Frontal cortex (tissue), 4 donors: ENCODE data around the gene MPST. TPM values are rescaled to one million over a fixed set of nuclear protein-coding genes. Genes with fewer than 3 reads are reported as not detected.

ENCODE experiments used
- DNase-seq, 2 donors: peaks; one replicate each; pipeline ENCODE4 v3.0.0; 2012; ENCODE audit warnings: low spot score in 2 of 2
- FAIRE-seq: peaks from 2 replicates; lab custom pipeline; 2012; peaks lifted over from hg19 to GRCh38; lab: Jason Lieb, UNC
- total RNA-seq: library from RNA; depleted of rRNA; stranded (reverse); fragments of >200 nt; gene quantifications from one replicate; pipeline ENCODE4 v1.2.3, GENCODE V29; 2014
- donor health status: control.
- donor health status: control.
- donor health status: control.

Gene MPST
- total RNA-seq, 1 donor from 2014 or later, result 22.0 TPM

- DNase-seq (no peak), FAIRE-seq (no peak)
Observed at GRCh38 chr22:37039466-37039865, 19.9 kb downstream of the MPST start.

- FAIRE-seq (no peak), DNase-seq (no peak)
Observed at GRCh38 chr22:37043209-37043827, 23.8 kb downstream of the MPST start.

DNA sequence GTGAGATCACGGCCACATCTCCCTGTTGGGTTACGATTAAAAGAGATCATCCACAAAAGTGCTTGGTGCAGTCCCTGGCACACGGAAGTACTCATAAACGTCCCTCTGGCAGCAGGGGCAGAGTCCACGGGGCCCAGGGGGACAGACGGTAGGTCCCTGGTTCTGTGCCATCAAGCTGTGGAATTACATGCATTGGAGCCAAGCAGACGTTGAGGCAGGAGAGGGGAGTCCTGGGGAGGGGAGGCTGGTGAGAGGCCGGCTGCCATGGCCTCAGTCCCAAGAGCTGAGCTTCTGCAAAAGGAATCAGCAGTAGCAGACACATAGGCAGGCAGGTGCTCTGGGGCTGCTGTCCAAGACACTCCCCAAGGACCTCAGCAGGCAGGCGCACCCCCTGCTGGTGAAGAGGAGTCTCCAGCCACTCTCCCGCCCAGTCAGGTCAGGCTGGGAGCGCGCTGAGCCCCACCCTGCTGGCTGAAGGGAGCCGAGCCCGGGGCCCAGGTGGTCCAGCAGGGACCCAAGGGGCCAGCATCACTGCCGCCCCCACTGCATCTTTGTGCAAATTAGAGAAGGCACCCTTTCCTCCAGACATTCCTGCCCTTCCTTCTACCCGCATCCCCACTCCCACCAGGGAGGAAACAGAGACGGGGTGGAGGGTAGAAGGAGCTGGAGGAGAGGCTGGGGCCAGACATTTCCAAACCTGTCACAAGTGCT, 24.4 kb downstream of the MPST start:
- no peak for FAIRE-seq

GRCh38 chr22:37044634-37045625, 25.4 kb downstream of the MPST start:
- DNase-seq (no peak), FAIRE-seq (no peak)

More for the DNA sequence above, 24.4 kb downstream of the MPST start:
- DNase-seq, result no peak

DNA sequence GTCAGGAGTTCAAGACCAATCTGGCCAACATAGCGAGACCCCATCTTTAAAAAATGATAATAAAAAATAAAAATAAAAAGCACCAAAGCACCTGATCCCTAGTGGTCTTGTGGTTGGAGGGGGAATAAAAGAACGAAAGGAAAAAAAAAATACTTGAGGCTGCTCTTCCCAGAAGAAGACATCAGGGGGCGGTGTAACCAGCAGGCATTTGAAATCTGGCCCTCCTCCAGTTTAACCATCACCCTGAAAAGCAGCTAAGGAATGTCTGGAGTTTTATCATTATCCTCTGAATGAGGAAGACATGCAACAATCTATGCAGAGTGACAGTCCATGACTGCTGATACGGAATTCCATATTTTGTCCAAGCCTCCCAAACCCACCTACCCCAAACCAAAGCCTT, 26.4 kb downstream of the MPST start:
- DNase-seq (no peak), FAIRE-seq (no peak)

DNA sequence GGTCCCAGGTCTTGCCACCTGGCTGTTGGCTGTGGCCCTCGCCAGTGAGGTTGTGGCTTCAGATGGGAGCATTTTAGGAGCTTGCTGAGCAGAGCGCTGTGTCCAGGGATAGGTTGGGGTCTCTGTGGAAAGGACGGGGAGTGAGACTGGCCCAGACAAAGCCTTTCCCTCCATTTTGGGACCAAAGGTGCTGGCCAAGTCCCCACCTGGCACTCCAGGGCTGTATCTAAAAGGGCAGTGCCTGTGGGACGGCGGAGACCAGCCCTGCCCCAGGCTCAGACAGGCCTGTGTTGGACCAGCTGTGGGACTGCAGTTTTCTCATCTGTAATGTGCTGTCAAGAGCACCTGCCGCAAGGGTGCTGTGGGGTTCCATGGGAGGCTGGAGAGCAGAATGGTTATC, 27.0 kb downstream of the MPST start:
- FAIRE-seq (no peak), DNase-seq (no peak)

GRCh38 chr22:37047006-37047405, 27.5 kb downstream of the MPST start:
- FAIRE-seq (no peak), DNase-seq (no peak)

DNA sequence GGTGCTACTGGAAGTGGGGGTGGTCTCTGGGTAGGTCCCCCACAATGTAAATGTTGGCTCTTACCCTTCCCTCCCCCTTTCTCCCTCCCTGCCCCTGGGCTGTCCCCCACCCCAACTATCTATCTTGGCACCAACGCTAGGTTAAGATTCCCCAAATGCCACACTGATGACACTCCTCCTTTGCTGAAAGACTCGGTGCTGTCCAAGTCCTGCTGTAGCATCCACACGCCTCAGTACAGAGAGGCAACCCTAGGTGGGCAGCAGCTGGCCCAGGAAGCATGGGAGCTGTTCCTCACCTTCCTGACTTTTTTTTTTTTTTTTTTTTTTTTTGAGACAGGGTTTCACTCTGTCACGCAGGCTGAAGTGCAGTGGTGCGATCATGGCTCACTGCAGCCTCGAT, 28.6 kb downstream of the MPST start:
- FAIRE-seq (no peak), DNase-seq (no peak)

- FAIRE-seq, result no peak
- no peak for DNase-seq
Observed at GRCh38 chr22:37049224-37049623, 29.7 kb downstream of the MPST start.

DNA sequence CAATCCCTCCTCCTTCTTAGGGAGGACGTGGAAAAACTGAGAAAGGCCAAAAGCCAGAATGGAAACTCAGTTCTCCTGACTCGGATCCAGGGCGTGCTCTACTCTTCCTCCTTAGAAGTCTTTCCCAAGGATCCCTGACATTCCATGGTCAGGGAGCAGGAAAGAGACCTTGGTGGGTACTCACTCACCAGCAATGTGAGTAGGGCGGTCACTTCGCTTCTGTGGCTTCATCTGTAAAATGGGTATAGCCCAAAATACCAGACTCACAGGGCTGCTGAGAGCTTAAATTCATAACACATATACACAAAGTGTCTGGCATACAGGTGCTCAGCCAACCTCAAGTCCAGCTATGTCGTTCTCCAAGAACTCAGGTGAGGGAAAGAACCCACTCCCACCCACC, 31.4 kb downstream of the MPST start:
- FAIRE-seq, result no peak
- no peak for DNase-seq

GRCh38 chr22:37051391-37052385, 32.1 kb downstream of the MPST start, which contains the start of gene KCTD17:
KCTD17 (plus strand) TSS chr22:37051742; CDS start chr22:37051761, 19 bp downstream.
- DNase-seq (peak; percentile 94 to 97), FAIRE-seq (no peak)

DNA sequence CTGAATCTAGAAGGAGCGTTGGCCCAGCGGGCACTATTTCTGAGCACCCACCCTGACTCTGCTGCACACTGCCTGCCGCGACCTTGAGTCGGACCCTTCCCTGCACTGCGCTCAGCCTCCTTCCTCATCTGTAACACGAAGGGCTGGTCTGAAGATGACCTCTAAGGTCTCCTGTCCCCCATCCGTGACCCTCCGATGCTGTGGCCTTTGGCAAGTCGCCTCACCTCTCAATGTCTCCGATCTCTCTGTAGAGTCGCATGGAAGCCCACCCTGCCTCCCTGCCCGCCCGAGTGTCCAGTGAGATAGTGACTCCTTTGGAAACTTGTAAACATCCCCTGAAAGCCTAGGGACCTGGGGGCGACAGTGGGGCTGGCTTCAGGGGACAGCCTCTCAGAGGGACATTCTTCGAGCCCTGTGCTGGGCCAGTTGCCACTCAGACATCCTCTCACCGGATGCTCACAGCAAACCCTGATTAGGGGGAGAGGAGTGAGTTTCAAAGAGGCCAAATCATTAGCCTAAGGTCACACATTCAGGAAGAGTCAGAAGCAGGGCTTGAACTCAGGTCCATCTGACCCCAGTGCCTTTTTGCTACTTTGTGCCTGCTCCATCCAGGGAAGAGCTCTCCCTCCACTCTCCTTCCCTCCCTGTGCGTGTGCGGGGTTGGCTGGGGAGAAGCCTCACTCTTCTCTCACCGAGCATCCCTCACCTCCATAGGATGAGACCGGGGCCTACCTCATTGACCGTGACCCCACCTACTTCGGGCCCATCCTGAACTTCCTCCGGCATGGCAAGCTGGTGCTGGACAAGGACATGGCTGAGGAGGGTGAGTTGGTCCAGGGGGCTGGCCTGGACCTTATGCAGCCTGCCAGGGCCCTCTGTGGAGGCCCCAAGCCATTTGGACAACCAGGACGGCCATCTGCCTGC, 33.1 kb downstream of the MPST start:
- FAIRE-seq (no peak), DNase-seq (no peak)

- FAIRE-seq, result no peak
- DNase-seq, result no peak
Observed at GRCh38 chr22:37053310-37054055, 33.9 kb downstream of the MPST start.

- FAIRE-seq (no peak), DNase-seq (no peak)
Observed at GRCh38 chr22:37054056-37054395, 34.5 kb downstream of the MPST start.

DNA sequence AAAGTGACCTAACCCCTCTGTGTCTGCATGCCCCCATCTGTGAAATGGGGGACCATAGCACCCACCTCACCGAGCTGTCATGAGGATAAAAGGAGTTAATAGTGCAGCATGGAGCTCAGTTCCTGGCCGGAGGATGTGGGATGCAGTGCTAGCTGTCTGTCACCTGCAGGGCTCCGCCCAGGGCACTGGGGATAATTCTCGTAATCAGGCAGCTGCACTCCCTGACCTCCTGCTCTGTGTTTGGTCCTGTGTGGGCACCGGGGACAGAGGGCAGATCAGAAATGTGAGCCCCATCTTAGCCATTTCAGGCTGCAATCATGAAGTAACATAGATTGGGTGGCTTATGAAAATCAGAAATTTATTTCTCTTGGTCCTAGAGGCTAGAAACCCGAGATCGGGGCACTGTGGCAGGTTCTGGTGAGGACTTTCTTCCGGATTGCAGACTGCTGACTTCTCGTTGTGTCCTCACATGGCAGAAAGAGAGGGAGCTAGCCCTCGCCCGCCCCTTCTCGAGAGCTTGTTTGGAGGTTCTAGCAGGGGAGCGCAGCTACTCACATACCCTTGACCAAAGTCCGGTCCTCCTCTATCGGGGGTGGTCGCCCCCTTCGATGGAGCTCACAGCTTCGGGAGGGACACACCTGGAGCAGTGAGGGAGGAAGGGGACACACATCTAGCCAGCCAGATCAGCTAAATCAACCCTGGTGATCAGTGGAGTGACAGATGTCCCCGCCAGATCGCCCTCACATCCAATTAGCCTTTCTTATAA, 35.2 kb downstream of the MPST start:
- DNase-seq (no peak), FAIRE-seq (no peak)

DNA sequence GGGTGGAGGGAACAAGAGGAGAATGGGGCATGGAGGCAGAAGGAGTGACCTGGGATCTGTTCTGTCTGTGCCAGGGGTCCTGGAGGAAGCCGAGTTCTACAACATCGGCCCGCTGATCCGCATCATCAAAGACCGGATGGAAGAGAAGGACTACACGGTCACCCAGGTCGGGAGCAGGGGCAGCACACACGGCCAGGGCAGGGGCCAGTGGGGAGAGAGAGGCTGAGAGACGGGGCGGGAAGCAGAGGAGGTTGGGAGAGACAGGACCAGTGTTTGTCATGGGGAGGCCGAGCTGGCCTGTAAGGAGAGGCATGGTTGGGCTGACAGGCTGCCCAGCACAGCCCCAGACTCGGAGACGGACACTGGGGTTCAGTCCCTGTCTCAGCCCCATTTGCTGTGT, 36.7 kb downstream of the MPST start:
- DNase-seq, result no peak
- no peak for FAIRE-seq

- DNase-seq (no peak), FAIRE-seq (no peak)
Observed at GRCh38 chr22:37057226-37057625, 37.7 kb downstream of the MPST start.
